Karpas-422 (cell line): Measurements from ENCODE around the gene LRRC8D. TPM values are rescaled to one million over a fixed set of nuclear protein-coding genes. Genes with fewer than 3 reads are reported as not detected.
"Not testable (repeated sequence)": the region's sequence is repeated elsewhere in the genome, so short reads cannot be mapped to it uniquely, and the experiment has no call there.

Source experiments
- DNase-seq: peaks from one replicate; pipeline ENCODE4 v3.0.0-alpha.2; 2015
- H2AFZ ChIP-seq: fragments of 200-600 bp; sonication (generic); 2 replicates; pipeline ENCODE4 v1.6.1; 2014; ENCODE audit warnings: antibody characterized with exemption, low read length, mixed read lengths
- H3K27ac ChIP-seq: fragments of 200-600 bp; sonication (generic); 2 replicates; pipeline ENCODE4 v1.5.1; 2014; ENCODE audit warnings: mild to moderate bottlenecking, low read length, moderate library complexity
- H3K27me3 ChIP-seq: fragments of 200-600 bp; sonication (generic); 2 replicates; pipeline ENCODE4 v1.6.1; 2014; ENCODE audit warnings: low read length, mixed read lengths
- H3K36me3 ChIP-seq: fragments of 200-600 bp; sonication (generic); 2 replicates; pipeline ENCODE4 v1.6.1; 2014; ENCODE audit warnings: low read length, mixed read lengths; ENCODE audit not compliant: insufficient read depth
- H3K4me1 ChIP-seq: fragments of 200-600 bp; sonication (generic); 2 replicates; pipeline ENCODE4 v1.6.1; 2014; ENCODE audit warnings: mild to moderate bottlenecking, low read length, mixed read lengths
- H3K4me2 ChIP-seq: fragments of 200-600 bp; sonication (generic); 2 replicates; pipeline ENCODE4 v1.6.1; 2014; ENCODE audit warnings: low read length, low read depth, mild to moderate bottlenecking; ENCODE audit not compliant: poor library complexity, severe bottlenecking
- H3K4me3 ChIP-seq: fragments of 200-600 bp; sonication (generic); 2 replicates; pipeline ENCODE4 v1.5.1; 2014; ENCODE audit warnings: mild to moderate bottlenecking, antibody characterized with exemption, low read length, mixed read lengths
- H3K79me2 ChIP-seq: fragments of 200-600 bp; sonication (generic); 2 replicates; pipeline ENCODE4 v1.6.1; 2014; ENCODE audit warnings: mild to moderate bottlenecking, low read length, mixed read lengths
- H3K9ac ChIP-seq: fragments of 200-600 bp; sonication (generic); 2 replicates; pipeline ENCODE4 v1.6.0; 2014; ENCODE audit warnings: low read length
- H3K9me2 ChIP-seq: fragments of 200-600 bp; sonication (generic), shearing (Covaris generic); replicated peaks from 2 replicates; pipeline ENCODE4 v1.6.0; 2014; ENCODE audit warnings: mild to moderate bottlenecking, low read length, moderate library complexity; ENCODE audit not compliant: insufficient read depth
- H3K9me3 ChIP-seq: fragments of 300-700, 200-600 bp; sonication (generic); 2 replicates; pipeline ENCODE4 v1.6.1; 2014; ENCODE audit warnings: low read length, mixed read lengths
- H4K20me1 ChIP-seq: fragments of 200-600 bp; sonication (generic); 2 replicates; pipeline ENCODE4 v1.6.1; 2014; ENCODE audit warnings: mild to moderate bottlenecking, antibody characterized with exemption, low read length, low read depth; ENCODE audit not compliant: insufficient read depth
- total RNA-seq: library from RNA; depleted of rRNA; stranded (reverse); fragments of >200 nt; shearing (Covaris generic); gene quantifications from 2 replicates; pipeline ENCODE4 v1.2.3, GENCODE V29; 2014; ENCODE audit warnings: low replicate concordance

Gene LRRC8D
- total RNA-seq, 1 experiment from 2014 or later: 48.9 TPM

GRCh38 chr1:89973471-89974127, 152.8 kb downstream of the LRRC8D start:
- no peaks in the 10 kb centered on the region for H3K9me2 ChIP-seq
- H3K27me3 ChIP-seq: no peaks in the 10 kb centered on the region
- H3K9ac ChIP-seq: no peak overlapping the region
- no peak overlapping the region for H3K27ac ChIP-seq
- no peak overlapping the region for H3K4me3 ChIP-seq
- no peaks in the 10 kb centered on the region for H3K79me2 ChIP-seq
- no peaks in the 10 kb centered on the region for H3K9me3 ChIP-seq
- H3K4me2 ChIP-seq: no peak overlapping the region
- no peaks in the 10 kb centered on the region for H4K20me1 ChIP-seq
- no peak overlapping the region for H2AFZ ChIP-seq
- no peak for DNase-seq
- H3K4me1 ChIP-seq: no peaks in the 10 kb centered on the region
- no peaks in the 10 kb centered on the region for H3K36me3 ChIP-seq

- Histone ChIP-seq H3K27me3 (no peaks in the 10 kb centered on the region), H2AFZ (no peak overlapping the region), H3K79me2 (no peaks in the 10 kb centered on the region), H3K4me3 (no peak overlapping the region), H3K4me2 (no peak overlapping the region), H3K4me1 (no peaks in the 10 kb centered on the region), H3K36me3 (no peaks in the 10 kb centered on the region), H3K9ac (no peak overlapping the region), H4K20me1 (no peaks in the 10 kb centered on the region), H3K9me3 (no peaks in the 10 kb centered on the region), H3K9me2 (no peaks in the 10 kb centered on the region), H3K27ac (no peak overlapping the region)
- DNase-seq: no peak
Observed at GRCh38 chr1:89974256-89974655, 153.4 kb downstream of the LRRC8D start.

GRCh38 chr1:89974696-89975470, 154.1 kb downstream of the LRRC8D start:
- H3K9me2 ChIP-seq: no peaks in the 10 kb centered on the region
- H4K20me1 ChIP-seq: no peaks in the 10 kb centered on the region
- H3K9ac ChIP-seq: no peak overlapping the region
- no peak overlapping the region for H3K4me3 ChIP-seq
- no peaks in the 10 kb centered on the region for H3K9me3 ChIP-seq
- H3K36me3 ChIP-seq: no peaks in the 10 kb centered on the region
- H3K4me2 ChIP-seq: no peak overlapping the region
- no peak for DNase-seq
- H3K4me1 ChIP-seq: no peaks in the 10 kb centered on the region
- no peak overlapping the region for H2AFZ ChIP-seq
- H3K27ac ChIP-seq: no peak overlapping the region
- H3K79me2 ChIP-seq: no peaks in the 10 kb centered on the region
- H3K27me3 ChIP-seq: no peaks in the 10 kb centered on the region

- no peak overlapping the region for H3K9ac ChIP-seq
- no peak overlapping the region for H2AFZ ChIP-seq
- H3K4me2 ChIP-seq: no peak overlapping the region
- DNase-seq: no peak
- peaks cover 4% of the 10 kb centered on the region for H3K4me1 ChIP-seq
- no peak overlapping the region for H3K27ac ChIP-seq
- no peaks in the 10 kb centered on the region for H3K79me2 ChIP-seq
- H3K9me2 ChIP-seq: no peaks in the 10 kb centered on the region
- no peaks in the 10 kb centered on the region for H4K20me1 ChIP-seq
- H3K9me3 ChIP-seq: no peaks in the 10 kb centered on the region
- no peaks in the 10 kb centered on the region for H3K36me3 ChIP-seq
- no peak overlapping the region for H3K4me3 ChIP-seq
- H3K27me3 ChIP-seq: no peaks in the 10 kb centered on the region
Observed at GRCh38 chr1:89975540-89976125, 154.8 kb downstream of the LRRC8D start.

- Histone ChIP-seq H3K9me2 (no peaks in the 10 kb centered on the region), H3K4me2 (no peak overlapping the region), H3K27me3 (no peaks in the 10 kb centered on the region), H3K36me3 (no peaks in the 10 kb centered on the region), H4K20me1 (no peaks in the 10 kb centered on the region), H2AFZ (no peak overlapping the region), H3K79me2 (no peaks in the 10 kb centered on the region), H3K9ac (no peak overlapping the region), H3K9me3 (no peaks in the 10 kb centered on the region), H3K4me3 (no peak overlapping the region), H3K4me1 (peaks cover 5% of the 10 kb centered on the region), H3K27ac (no peak overlapping the region)
- DNase-seq: no peak
Observed at GRCh38 chr1:89978755-89979154, 157.9 kb downstream of the LRRC8D start.

- Histone ChIP-seq H2AFZ (no peak overlapping the region), H3K36me3 (no peaks in the 10 kb centered on the region), H3K27me3 (no peaks in the 10 kb centered on the region), H3K4me2 (no peak overlapping the region), H3K4me3 (no peak overlapping the region), H3K9ac (no peak overlapping the region), H3K4me1 (peaks cover 5% of the 10 kb centered on the region), H3K79me2 (no peaks in the 10 kb centered on the region), H3K9me2 (no peaks in the 10 kb centered on the region), H3K27ac (no peak overlapping the region), H4K20me1 (no peaks in the 10 kb centered on the region), H3K9me3 (no peaks in the 10 kb centered on the region)
- DNase-seq: no peak
Observed at GRCh38 chr1:89980605-89981004, 159.8 kb downstream of the LRRC8D start.

GRCh38 chr1:89982846-89983245, 162.0 kb downstream of the LRRC8D start:
- not testable (repeated sequence) for H3K79me2 ChIP-seq, H3K4me3 ChIP-seq, H2AFZ ChIP-seq, H3K27me3 ChIP-seq, H3K9ac ChIP-seq, H3K9me2 ChIP-seq, H3K36me3 ChIP-seq, H4K20me1 ChIP-seq, H3K9me3 ChIP-seq, H3K4me1 ChIP-seq, H3K4me2 ChIP-seq, DNase-seq, H3K27ac ChIP-seq

- H3K9me2 ChIP-seq, H3K4me3 ChIP-seq, H3K4me1 ChIP-seq, H4K20me1 ChIP-seq, H3K9ac ChIP-seq, H3K27ac ChIP-seq, H3K27me3 ChIP-seq, DNase-seq, H2AFZ ChIP-seq, H3K79me2 ChIP-seq, H3K4me2 ChIP-seq, H3K9me3 ChIP-seq, H3K36me3 ChIP-seq: not testable (repeated sequence)
Observed at GRCh38 chr1:89984564-89985116, 163.8 kb downstream of the LRRC8D start.
